Ascending aorta (tissue), 2 donors: ENCODE data around the gene CD14. TPM values are rescaled to one million over a fixed set of nuclear protein-coding genes. Genes with fewer than 3 reads are reported as not detected.

ENCODE experiments used
- DNase-seq, 2 donors: peaks; one replicate each; pipeline ENCODE4 v3.0.0-alpha.2; 2019; ENCODE audit warnings: low spot score in 2 of 2
- H3K27ac ChIP-seq, 2 donors: fragments of 200-600 bp; sonication (generic); one replicate each; pipeline ENCODE4 v1.5.1; 2016 to 2017; ENCODE audit warnings: mild to moderate bottlenecking in 1 of 2
- H3K27me3 ChIP-seq: fragments of 200-600 bp; sonication (generic); one replicate; pipeline ENCODE4 v1.5.1; 2017
- H3K36me3 ChIP-seq, 2 donors: fragments of 200-600 bp; sonication (generic); one replicate each; pipeline ENCODE4 v1.5.1; 2016
- H3K4me1 ChIP-seq, 2 donors: fragments of 200-600 bp; sonication (generic); one replicate each; pipeline ENCODE4 v1.5.1; 2016 to 2017; ENCODE audit warnings: mild to moderate bottlenecking in 1 of 2
- H3K4me3 ChIP-seq, 2 donors: fragments of 200-600 bp; sonication (generic); one replicate each; pipeline ENCODE4 v1.5.1; 2016 to 2017; ENCODE audit warnings: mild to moderate bottlenecking in 1 of 2
- H3K9me3 ChIP-seq, 2 donors: fragments of 200-600 bp; sonication (generic); one replicate each; pipeline ENCODE4 v1.5.1; 2016
- intact Hi-C: fragments of 100-400 bp; cut with DNase I; formaldehyde crosslinking; loops from one replicate; pipeline ENCODE4 v1.15.1; 2023
- total RNA-seq: library from RNA; depleted of rRNA; stranded (reverse); fragments of >200 nt; gene quantifications from one replicate; pipeline ENCODE4 v1.1.0, GENCODE V29; 2016
- TF ChIP-seq, protein P1 (sequence below), 3 experiments: fragments of 200-600 bp in 2 of 3; fragments of 450-650 bp in 1 of 3; sonication (generic) in 2 of 3; IDR thresholded peaks; one replicate each; pipeline ENCODE4 v1.5.1; 2016 to 2019; ENCODE audit warnings: antibody characterized with exemption in 3 of 3, mild to moderate bottlenecking in 1 of 3, moderate library complexity in 1 of 3

Gene CD14
- total RNA-seq, 1 donor from 2014 or later, result 122 TPM

DNA sequence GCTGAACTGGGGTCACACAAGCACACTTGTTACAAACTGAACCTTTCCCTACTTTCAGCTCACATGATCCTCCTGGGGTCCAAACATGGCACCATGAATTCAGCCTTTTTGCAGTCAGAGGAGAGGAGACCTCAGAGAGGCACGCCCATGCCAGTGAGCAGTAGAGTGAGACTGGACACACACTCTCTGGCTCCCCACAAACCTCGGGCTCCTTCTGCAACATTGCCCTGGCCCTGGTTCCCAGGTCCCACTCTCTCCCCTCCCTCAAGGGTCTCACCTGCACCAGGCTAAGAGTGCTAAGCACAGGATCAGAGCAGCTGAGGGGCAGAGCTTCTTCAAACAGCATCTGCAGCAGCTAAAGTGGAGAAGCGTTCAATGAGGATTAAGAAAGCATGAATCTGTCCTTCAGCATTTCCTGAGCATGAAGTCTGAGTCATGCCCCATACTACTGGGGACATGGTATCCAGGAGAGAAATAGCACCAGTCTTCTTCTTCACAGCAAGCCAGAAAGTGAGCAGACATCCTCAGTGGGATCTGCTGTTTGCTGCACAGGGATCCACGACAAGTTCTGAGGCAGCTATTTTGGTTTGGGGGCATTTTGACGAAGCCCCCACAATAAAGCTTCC, 41.1 kb downstream of the CD14 start:
- TF ChIP-seq, protein P1, sequence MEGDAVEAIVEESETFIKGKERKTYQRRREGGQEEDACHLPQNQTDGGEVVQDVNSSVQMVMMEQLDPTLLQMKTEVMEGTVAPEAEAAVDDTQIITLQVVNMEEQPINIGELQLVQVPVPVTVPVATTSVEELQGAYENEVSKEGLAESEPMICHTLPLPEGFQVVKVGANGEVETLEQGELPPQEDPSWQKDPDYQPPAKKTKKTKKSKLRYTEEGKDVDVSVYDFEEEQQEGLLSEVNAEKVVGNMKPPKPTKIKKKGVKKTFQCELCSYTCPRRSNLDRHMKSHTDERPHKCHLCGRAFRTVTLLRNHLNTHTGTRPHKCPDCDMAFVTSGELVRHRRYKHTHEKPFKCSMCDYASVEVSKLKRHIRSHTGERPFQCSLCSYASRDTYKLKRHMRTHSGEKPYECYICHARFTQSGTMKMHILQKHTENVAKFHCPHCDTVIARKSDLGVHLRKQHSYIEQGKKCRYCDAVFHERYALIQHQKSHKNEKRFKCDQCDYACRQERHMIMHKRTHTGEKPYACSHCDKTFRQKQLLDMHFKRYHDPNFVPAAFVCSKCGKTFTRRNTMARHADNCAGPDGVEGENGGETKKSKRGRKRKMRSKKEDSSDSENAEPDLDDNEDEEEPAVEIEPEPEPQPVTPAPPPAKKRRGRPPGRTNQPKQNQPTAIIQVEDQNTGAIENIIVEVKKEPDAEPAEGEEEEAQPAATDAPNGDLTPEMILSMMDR (IDR thresholded peaks at IDR 0.05), result no peak
- no peaks in the 10 kb centered on the region for H3K27me3 ChIP-seq
- intact Hi-C loops, result no loop called here
- no peak overlapping the region for H3K4me3 ChIP-seq
- no peaks in the 10 kb centered on the region for H3K9me3 ChIP-seq
- H3K27ac ChIP-seq, result no peak overlapping the region
- no peaks in the 10 kb centered on the region for H3K36me3 ChIP-seq
- peaks cover 2 to 6% of the 10 kb centered on the region in 2 donors for H3K4me1 ChIP-seq
- DNase-seq, result no peak

DNA sequence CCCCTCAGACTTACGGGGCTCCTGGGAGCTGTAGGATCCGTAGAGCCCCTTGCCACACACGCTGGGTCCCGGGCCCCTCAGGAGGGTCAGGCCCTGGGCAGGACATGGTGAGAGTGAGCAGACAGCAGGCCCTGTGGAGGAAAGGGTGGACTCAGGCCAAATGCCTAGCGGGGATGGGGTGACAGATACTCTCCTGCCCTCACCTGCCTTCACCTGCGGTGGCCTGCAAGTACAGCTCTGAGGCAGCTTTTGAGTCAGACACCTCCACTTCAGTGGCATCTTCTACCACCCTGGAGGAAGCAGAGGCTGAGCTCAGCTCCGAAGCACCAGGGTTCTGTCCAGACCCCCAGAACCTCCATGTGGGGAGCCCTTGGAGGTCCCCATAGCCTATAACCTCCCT, 42.1 kb downstream of the CD14 start:
- Histone ChIP-seq H3K27me3 (no peaks in the 10 kb centered on the region), H3K36me3 (no peaks in the 10 kb centered on the region), H3K4me1 (peaks cover 0 to 6% of the 10 kb centered on the region in 2 donors), H3K27ac (no peak overlapping the region), H3K9me3 (no peaks in the 10 kb centered on the region), H3K4me3 (no peak overlapping the region)
- DNase-seq, result no peak
- TF ChIP-seq, protein P1 (IDR thresholded peaks at IDR 0.05), result no peak
- intact Hi-C loops, result no loop called here

DNA sequence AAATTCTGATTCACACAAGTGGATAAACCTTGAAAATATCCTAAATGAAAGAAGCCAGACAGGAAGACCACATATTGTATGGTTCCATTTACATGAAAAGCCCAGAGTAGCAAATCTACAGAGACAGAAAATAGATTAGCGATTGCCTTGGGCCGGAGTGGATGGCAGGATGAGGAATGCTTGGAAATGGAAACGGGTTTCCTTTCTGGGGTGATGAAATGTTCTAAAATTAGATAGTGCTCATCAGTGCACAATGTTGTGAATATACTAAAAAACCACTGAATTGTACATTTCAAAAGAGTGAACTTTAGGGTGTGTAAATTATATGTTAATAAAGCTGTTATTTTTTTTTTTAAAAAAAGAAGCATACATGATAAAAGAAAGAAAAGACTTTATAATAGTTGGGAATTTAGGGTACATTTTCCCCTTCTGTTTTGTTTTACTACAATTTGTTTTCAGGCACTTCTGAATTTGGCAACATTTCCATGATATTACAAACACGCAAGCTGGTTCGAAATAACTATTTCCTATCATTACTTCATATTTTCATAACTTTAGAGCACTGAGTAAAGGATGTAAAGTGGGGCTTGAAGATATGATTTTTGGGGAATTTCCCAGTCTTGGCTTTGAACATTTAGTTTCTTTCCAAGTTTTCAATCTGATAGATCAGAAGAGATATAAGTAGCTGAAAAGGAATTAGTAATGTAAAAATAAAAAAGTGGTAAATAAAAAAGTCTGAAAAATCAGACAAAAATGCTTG, 44.5 kb downstream of the CD14 start:
- Histone ChIP-seq H3K27ac (peak overlapping the region; percentile 27 to 48), H3K9me3 (no peaks in the 10 kb centered on the region), H3K36me3 (no peaks in the 10 kb centered on the region), H3K4me1 (peaks cover 0 to 6% of the 10 kb centered on the region in 2 donors), H3K27me3 (no peaks in the 10 kb centered on the region), H3K4me3 (no peak overlapping the region)
- DNase-seq, result no peak
- intact Hi-C loops, result no loop called here
- TF ChIP-seq, protein P1 (IDR thresholded peaks at IDR 0.05), result no peak

DNA sequence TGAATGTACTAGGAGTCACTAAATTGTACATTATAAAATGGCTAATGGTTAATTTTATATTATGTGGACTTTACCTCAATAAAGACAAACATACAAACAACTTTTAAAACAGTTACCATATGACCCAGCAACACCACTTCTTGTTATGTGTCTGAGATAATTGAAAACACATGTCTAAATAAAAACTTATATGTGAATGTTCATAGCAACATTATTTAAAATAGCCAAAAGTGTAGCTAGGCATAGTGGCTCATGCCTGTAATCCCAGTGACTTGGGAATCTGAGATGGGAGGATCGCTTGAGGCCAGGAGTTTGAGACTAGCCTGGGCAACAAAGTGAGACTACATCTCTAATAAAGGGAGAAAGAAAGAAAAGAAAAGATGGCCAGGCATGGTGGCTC, 45.5 kb downstream of the CD14 start:
- intact Hi-C loops, result no loop called here
- H3K27ac ChIP-seq, result no peak overlapping the region
- TF ChIP-seq, protein P1 (IDR thresholded peaks at IDR 0.05), result no peak

More for the DNA sequence above, 45.5 kb downstream of the CD14 start:
- no peak for DNase-seq
- H3K36me3 ChIP-seq, result no peaks in the 10 kb centered on the region
- peaks cover 0 to 4% of the 10 kb centered on the region in 2 donors for H3K9me3 ChIP-seq
- no peak overlapping the region for H3K4me3 ChIP-seq
- H3K4me1 ChIP-seq, result peaks cover 0 to 6% of the 10 kb centered on the region in 2 donors
- no peaks in the 10 kb centered on the region for H3K27me3 ChIP-seq

Other genes starting within 250 kb of the CD14 start
- 73.4 TPM for gene ANKHD1, start 231.3 kb downstream of the CD14 start, total RNA-seq
- 4.0 TPM for gene EIF4EBP3, start 85.5 kb downstream of the CD14 start, total RNA-seq
- 47.3 TPM for gene SRA1, start 75.7 kb downstream of the CD14 start, total RNA-seq
- 47.3 TPM for gene APBB3, start 68.6 kb downstream of the CD14 start, total RNA-seq
- 46.2 TPM for gene SLC35A4, start 68.3 kb downstream of the CD14 start, total RNA-seq
- gene TMCO6, start 6.3 kb upstream of the CD14 start, total RNA-seq, result 87.7 TPM
- gene NDUFA2, start 14.5 kb upstream of the CD14 start, total RNA-seq, result 122 TPM
- 130 TPM for gene IK, start 14.7 kb upstream of the CD14 start, total RNA-seq
- gene WDR55, start 31.7 kb upstream of the CD14 start, total RNA-seq, result 10.1 TPM
- 3.5 TPM for gene DND1, start 40.4 kb upstream of the CD14 start, total RNA-seq
- gene HARS1, start 58.2 kb upstream of the CD14 start, total RNA-seq, result 68.6 TPM
- gene HARS2, start 58.3 kb upstream of the CD14 start, total RNA-seq, result 10.7 TPM
- 15.5 TPM for gene ZMAT2, start 67.3 kb upstream of the CD14 start, total RNA-seq
- not detected for gene PCDHA1, start 153.0 kb upstream of the CD14 start, total RNA-seq
- not detected for gene PCDHA2, start 161.7 kb upstream of the CD14 start, total RNA-seq
- not detected for gene PCDHA3, start 167.9 kb upstream of the CD14 start, total RNA-seq
- not detected for gene PCDHA4, start 173.9 kb upstream of the CD14 start, total RNA-seq
- not detected for gene PCDHA5, start 188.4 kb upstream of the CD14 start, total RNA-seq
- not detected for gene PCDHA6, start 194.8 kb upstream of the CD14 start, total RNA-seq
- not detected for gene PCDHA7, start 201.1 kb upstream of the CD14 start, total RNA-seq
- gene PCDHA8, start 208.0 kb upstream of the CD14 start, total RNA-seq, result not detected
- not detected for gene PCDHA9, start 215.2 kb upstream of the CD14 start, total RNA-seq
- 2.0 TPM for gene PCDHA10, start 222.7 kb upstream of the CD14 start, total RNA-seq
- not detected for gene PCDHA11, start 235.8 kb upstream of the CD14 start, total RNA-seq
- not detected for gene PCDHA12, start 242.1 kb upstream of the CD14 start, total RNA-seq
- gene PCDHA13, start 248.9 kb upstream of the CD14 start, total RNA-seq, result 0.21 TPM